CD14-positive monocyte (primary cell): ENCODE results near the gene PEDS1. TPM values are rescaled to one million over a fixed set of nuclear protein-coding genes. Genes with fewer than 3 reads are reported as not detected.

Experiments
- DNase-seq, 3 donors: peaks; one replicate each; pipeline ENCODE4 v3.0.0-alpha.2; 2011 to 2022
- H2AFZ ChIP-seq: 2 replicates; pipeline ENCODE4 v1.6.0; 2012; ENCODE audit warnings: mild to moderate bottlenecking, low read depth, low read length, inconsistent platforms; ENCODE audit not compliant: insufficient read depth, poor library complexity, severe bottlenecking
- H3K27ac ChIP-seq, 2 donors: 1 replicate in 1 of 2; 2 replicates in 1 of 2; pipeline ENCODE4 v1.5.1; 2012 to 2013; ENCODE audit warnings: low read length in 2 of 2, control low read depth in 1 of 2, inconsistent platforms in 1 of 2, low read depth in 1 of 2, mild to moderate bottlenecking in 1 of 2
- H3K27me3 ChIP-seq, 2 donors: one replicate each; pipeline versions ENCODE4 v1.6.0 to v1.6.1; 2011 to 2013; ENCODE audit warnings: low read length in 2 of 2; ENCODE audit not compliant: control insufficient read depth in 2 of 2, insufficient read depth in 2 of 2
- H3K36me3 ChIP-seq, 2 donors: replicated peaks in 1 of 2; 1 replicate in 1 of 2; 2 replicates in 1 of 2; pipeline versions ENCODE4 v1.5.1 to v1.6.1; 2012 to 2013; ENCODE audit warnings: low read length in 2 of 2, control low read depth in 1 of 2, inconsistent platforms in 1 of 2, mild to moderate bottlenecking in 1 of 2; ENCODE audit not compliant: insufficient read depth in 2 of 2, control insufficient read depth in 1 of 2
- H3K4me1 ChIP-seq, 2 donors: 1 replicate in 1 of 2; 2 replicates in 1 of 2; pipeline versions ENCODE4 v1.5.1 to v1.6.1; 2012 to 2013; ENCODE audit warnings: low read length in 2 of 2, control low read depth in 1 of 2, inconsistent platforms in 1 of 2, mild to moderate bottlenecking in 1 of 2, moderate library complexity in 1 of 2; ENCODE audit not compliant: insufficient read depth in 2 of 2, control insufficient read depth in 1 of 2
- H3K4me2 ChIP-seq: replicated peaks from 2 replicates; pipeline ENCODE3; 2012; ENCODE audit warnings: low read length, moderate library complexity, mild to moderate bottlenecking; ENCODE audit not compliant: poor library complexity, severe bottlenecking; ENCODE audit errors: extremely low read depth
- H3K4me3 ChIP-seq, 3 experiments: fragments of 200-600 bp in 1 of 3; sonication (generic) in 1 of 3; replicated peaks in 1 of 3; 1 replicate in 2 of 3; 2 replicates in 1 of 3; pipeline ENCODE4 v1.5.1; 2011 to 2013; ENCODE audit warnings: low read length in 3 of 3, mild to moderate bottlenecking in 3 of 3, control low read depth in 2 of 3, low read depth in 2 of 3, inconsistent platforms in 1 of 3, moderate library complexity in 1 of 3
- H3K79me2 ChIP-seq: 2 replicates; pipeline ENCODE4 v1.6.0; 2012; ENCODE audit warnings: mild to moderate bottlenecking, control low read depth, inconsistent platforms, low read length, moderate library complexity; ENCODE audit not compliant: insufficient read depth
- H3K9ac ChIP-seq: 2 replicates; pipeline ENCODE4 v1.6.0; 2017; ENCODE audit warnings: low read length, mild to moderate bottlenecking; ENCODE audit not compliant: insufficient read depth, poor library complexity, severe bottlenecking
- H3K9me3 ChIP-seq, 2 donors: replicated peaks in 1 of 2; 1 replicate in 1 of 2; 2 replicates in 1 of 2; pipeline versions ENCODE4 v1.5.1 to v1.6.1; 2012 to 2013; ENCODE audit warnings: low read length in 2 of 2, control low read depth in 1 of 2; ENCODE audit not compliant: control insufficient read depth in 1 of 2, insufficient read depth in 1 of 2
- H4K20me1 ChIP-seq: 2 replicates; pipeline ENCODE4 v1.6.0; 2012; ENCODE audit warnings: mild to moderate bottlenecking, low read length, control low read depth, moderate library complexity; ENCODE audit not compliant: insufficient read depth
- H3K27ac Mint-ChIP-seq, 7 donors: one replicate each; pipeline ENCODE4 v1.8.0; 2020; ENCODE audit warnings: mild to moderate bottlenecking in 7 of 7, mixed read lengths in 7 of 7, moderate library complexity in 6 of 7, inconsistent platforms in 2 of 7
- H3K27me3 Mint-ChIP-seq, 3 donors: one replicate each; pipeline ENCODE4 v1.8.0; 2021 to 2022; ENCODE audit warnings: low read depth in 3 of 3, mild to moderate bottlenecking in 3 of 3, mixed read lengths in 3 of 3, moderate library complexity in 3 of 3, inconsistent platforms in 1 of 3
- H3K36me3 Mint-ChIP-seq, 2 donors: one replicate each; pipeline ENCODE4 v1.8.0; 2020; ENCODE audit warnings: mixed read lengths in 2 of 2, inconsistent platforms in 1 of 2, mild to moderate bottlenecking in 1 of 2
- H3K4me1 Mint-ChIP-seq: one replicate; pipeline ENCODE4 v1.8.0; 2020; ENCODE audit warnings: mild to moderate bottlenecking, mixed read lengths
- H3K4me3 Mint-ChIP-seq, 2 donors: one replicate each; pipeline ENCODE4 v1.8.0; 2020; ENCODE audit warnings: mild to moderate bottlenecking in 2 of 2, mixed read lengths in 2 of 2, moderate library complexity in 1 of 2
- H3K9me3 Mint-ChIP-seq, 7 donors: one replicate each; pipeline ENCODE4 v1.8.0; 2020 to 2022; ENCODE audit warnings: mixed read lengths in 7 of 7, mild to moderate bottlenecking in 6 of 7, moderate library complexity in 6 of 7, inconsistent platforms in 2 of 7
- CTCF ChIP-seq: fragments of 200-600 bp; IDR thresholded peaks from one replicate; pipeline ENCODE4 v1.8.0; 2022; ENCODE audit warnings: antibody characterized with exemption, mild to moderate bottlenecking
- WGBS: methylation state at CpG from one replicate; pipeline ENCODE4 v1.1.5; 2013; ENCODE audit warnings: missing lambda C conversion rate; ENCODE audit not compliant: insufficient coverage; 5-methylcytosine and 5-hydroxymethylcytosine counted together
- intact Hi-C, 2 donors: fragments of 100-400 bp; cut with micrococcal nuclease; formaldehyde crosslinking; loops; one replicate each; pipeline versions ENCODE4 v1.15.0 to v1.15.1; 2023
- polyA plus RNA-seq, 3 donors: library from polyadenylated mRNA; depleted of rRNA in 1 of 3; unstranded in 2 of 3; stranded (reverse) in 1 of 3; fragments of 300-500 nt in 2 of 3; fragments of >200 nt in 1 of 3; fragmentation: Illumina TruSeq in 2 of 3; gene quantifications; 1 replicate in 2 of 3; 2 replicates in 1 of 3; pipeline ENCODE4 v1.2.3, GENCODE V29; 2012 to 2021

The PEDS1 gene
- polyA plus RNA-seq, 3 donors = 19.6 to 48.1 (median 25.2) TPM

GRCh38 chr20:50194831-50195523 lies 41.5 kb upstream of the PEDS1 start:
- H3K9ac ChIP-seq = peak overlapping the region; percentile 99

More at GRCh38 chr20:50194831-50195523, 41.5 kb upstream of the PEDS1 start:
- Mint-ChIP-seq H3K27me3 (peaks cover 0 to 6% (median 0%) of the 10 kb centered on the region in 3 donors), H3K9me3 (peaks cover 0 to 13% (median 0%) of the 10 kb centered on the region in 7 donors), H3K27ac (peak overlapping the region; percentile 90 to 97 (median 94)), H3K4me3 (peak overlapping the region; percentile 97 to 100), H3K36me3 (peaks cover 40 to 41% of the 10 kb centered on the region in 2 donors), H3K4me1 (peaks cover 50% of the 10 kb centered on the region)
- Histone ChIP-seq H3K27ac (peak overlapping the region; percentile 88 to 90), H3K9me3 (no peaks in the 10 kb centered on the region), H3K36me3 (peaks cover 24 to 30% of the 10 kb centered on the region in 2 donors), H4K20me1 (peaks cover 66% of the 10 kb centered on the region), H3K4me1 (peaks cover 46 to 58% of the 10 kb centered on the region in 2 donors), H2AFZ (no peak overlapping the region), H3K4me2 (peak overlapping the region; percentile 87), H3K4me3 (peak overlapping the region; percentile 85 to 96 (median 96)), H3K27me3 (no peaks in the 10 kb centered on the region), H3K79me2 (peaks cover 54% of the 10 kb centered on the region)
- intact Hi-C loops = loop anchor here (2.0 to 5.0 kb wide), 4 partner anchors 26 to 152 kb away; no protein-coding TSS in a partner anchor
- peak in 1 of 3 donors; percentile 54 for DNase-seq
- WGBS = 83% methylated on average over 1 of the region's 8 CpGs
- TF ChIP-seq CTCF = no peak
